ENCODE measurements around the gene JAG1. TPM values are rescaled to one million over a fixed set of nuclear protein-coding genes. Genes with fewer than 3 reads are reported as not detected.
A peak's percentile ranks its signal among the peaks of the same experiment; 100 is the strongest.

The JAG1 gene
- total RNA-seq, 1 donor, result 60.1 TPM

DNA sequence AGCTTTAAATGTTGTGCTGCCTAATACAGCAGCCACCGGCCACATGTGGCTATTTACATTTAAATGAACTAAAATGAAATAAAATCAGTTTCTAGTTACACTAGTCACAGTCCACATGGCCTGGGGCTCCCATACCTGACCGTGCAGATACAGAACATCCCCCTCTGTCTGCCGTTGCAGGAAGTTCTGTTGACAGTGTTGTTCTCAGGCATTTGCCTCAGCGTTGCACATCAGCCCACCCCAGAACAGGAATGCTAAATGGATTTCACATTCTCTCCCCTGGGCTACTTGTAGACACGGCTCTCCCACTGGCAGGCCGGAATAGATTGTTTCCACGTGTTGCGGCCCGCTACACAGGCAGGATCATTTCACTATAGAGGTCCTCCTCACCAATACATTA, 26.3 kb downstream of the JAG1 start:
- peaks cover 15% of the 10 kb centered on the region for H3K79me2 ChIP-seq (ENCODE audit: insufficient read depth, low read length)
- no peaks in the 10 kb centered on the region for H3K27me3 ChIP-seq (ENCODE audit: insufficient read depth, low read length)
- H3K4me3 ChIP-seq (ENCODE audit: insufficient read depth, low read length), result no peak overlapping the region
- no peak overlapping the region for H2AFZ ChIP-seq (ENCODE audit: low read length)
- H3K9me3 ChIP-seq (ENCODE audit: low read depth, low read length), result no peaks in the 10 kb centered on the region
- no peak for DNase-seq (ENCODE audit: insufficient read length, low spot score, missing footprints)
- H3K27ac ChIP-seq (ENCODE audit: low read depth, low read length), result peak overlapping the region; percentile 84
- peak; percentile 20 for TF ChIP-seq CTCF (IDR thresholded peaks at IDR 0.05; ENCODE audit: extremely low read depth, low read depth, low read length)
- H3K4me2 ChIP-seq (ENCODE audit: insufficient read depth, low read length), result no peak overlapping the region
- no peaks in the 10 kb centered on the region for H4K20me1 ChIP-seq (ENCODE audit: insufficient read depth, low read length)
- H3K36me3 ChIP-seq (ENCODE audit: insufficient read depth, low read length), result peaks cover 82% of the 10 kb centered on the region
- peaks cover 47% of the 10 kb centered on the region for H3K4me1 ChIP-seq (ENCODE audit: insufficient read depth, low read length)

GRCh38 chr20:10646886-10647420, 26.8 kb downstream of the JAG1 start:
- H3K4me1 ChIP-seq (ENCODE audit: insufficient read depth, low read length), result peaks cover 47% of the 10 kb centered on the region
- H4K20me1 ChIP-seq (ENCODE audit: insufficient read depth, low read length), result no peaks in the 10 kb centered on the region
- DNase-seq (ENCODE audit: insufficient read length, low spot score, missing footprints), result no peak
- no peaks in the 10 kb centered on the region for H3K27me3 ChIP-seq (ENCODE audit: insufficient read depth, low read length)
- H3K27ac ChIP-seq (ENCODE audit: low read depth, low read length), result no peak overlapping the region
- peaks cover 84% of the 10 kb centered on the region for H3K36me3 ChIP-seq (ENCODE audit: insufficient read depth, low read length)
- H3K9me3 ChIP-seq (ENCODE audit: low read depth, low read length), result no peaks in the 10 kb centered on the region
- H2AFZ ChIP-seq (ENCODE audit: low read length), result no peak overlapping the region
- peaks cover 12% of the 10 kb centered on the region for H3K79me2 ChIP-seq (ENCODE audit: insufficient read depth, low read length)
- H3K4me2 ChIP-seq (ENCODE audit: insufficient read depth, low read length), result no peak overlapping the region
- H3K4me3 ChIP-seq (ENCODE audit: insufficient read depth, low read length), result no peak overlapping the region
- TF ChIP-seq CTCF (IDR thresholded peaks at IDR 0.05; ENCODE audit: extremely low read depth, low read depth, low read length), result no peak

DNA sequence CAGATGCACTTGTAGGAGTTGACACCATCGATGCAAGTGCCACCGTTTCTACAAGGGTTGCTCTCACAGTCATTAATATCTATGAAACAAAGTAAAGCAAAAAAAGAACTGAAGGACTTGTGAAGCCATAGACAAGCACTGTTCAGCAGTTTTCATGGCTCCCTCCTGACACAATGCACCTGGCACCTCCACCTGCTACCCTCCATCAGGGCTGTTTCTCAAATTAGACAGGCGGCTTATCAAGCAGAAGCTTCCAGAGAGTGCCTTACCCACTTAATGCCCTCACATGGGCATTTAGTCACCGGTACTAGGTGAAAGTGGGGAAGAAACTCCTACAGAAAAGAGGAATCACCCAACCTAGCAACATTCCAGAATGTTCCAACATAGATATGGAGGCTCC, 27.8 kb downstream of the JAG1 start:
- Histone ChIP-seq H3K79me2 (ENCODE audit: insufficient read depth, low read length) (peaks cover 5% of the 10 kb centered on the region), H3K27ac (ENCODE audit: low read depth, low read length) (no peak overlapping the region), H3K4me3 (ENCODE audit: insufficient read depth, low read length) (no peak overlapping the region), H4K20me1 (ENCODE audit: insufficient read depth, low read length) (no peaks in the 10 kb centered on the region), H3K9me3 (ENCODE audit: low read depth, low read length) (no peaks in the 10 kb centered on the region), H3K4me2 (ENCODE audit: insufficient read depth, low read length) (no peak overlapping the region), H3K4me1 (ENCODE audit: insufficient read depth, low read length) (peaks cover 39% of the 10 kb centered on the region), H3K36me3 (ENCODE audit: insufficient read depth, low read length) (peaks cover 84% of the 10 kb centered on the region), H2AFZ (ENCODE audit: low read length) (no peak overlapping the region), H3K27me3 (ENCODE audit: insufficient read depth, low read length) (no peaks in the 10 kb centered on the region)
- no peak for TF ChIP-seq CTCF (IDR thresholded peaks at IDR 0.05; ENCODE audit: extremely low read depth, low read depth, low read length)
- no peak for DNase-seq (ENCODE audit: insufficient read length, low spot score, missing footprints)

DNA sequence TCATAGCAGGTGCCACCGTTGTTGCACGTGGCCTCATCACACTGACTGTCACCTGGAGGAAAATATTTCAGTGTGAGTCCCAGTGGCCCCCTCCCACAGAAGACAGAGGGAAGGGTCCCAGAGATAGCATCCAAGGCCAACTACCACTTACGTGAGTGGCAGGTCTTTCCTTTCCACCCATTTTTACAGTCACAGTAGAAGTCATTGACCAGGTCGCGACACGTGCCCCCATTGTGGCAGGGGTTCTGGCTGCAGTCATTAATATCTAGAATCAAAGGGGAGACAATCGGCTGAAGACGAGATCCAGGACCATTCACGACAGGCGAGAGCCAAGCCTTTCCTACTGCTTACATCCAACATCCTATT, 28.6 kb downstream of the JAG1 start:
- no peak overlapping the region for H3K4me3 ChIP-seq (ENCODE audit: insufficient read depth, low read length)
- peaks cover 84% of the 10 kb centered on the region for H3K36me3 ChIP-seq (ENCODE audit: insufficient read depth, low read length)
- no peaks in the 10 kb centered on the region for H3K9me3 ChIP-seq (ENCODE audit: low read depth, low read length)
- DNase-seq (ENCODE audit: insufficient read length, low spot score, missing footprints), result no peak
- H3K27me3 ChIP-seq (ENCODE audit: insufficient read depth, low read length), result no peaks in the 10 kb centered on the region
- peaks cover 5% of the 10 kb centered on the region for H3K79me2 ChIP-seq (ENCODE audit: insufficient read depth, low read length)
- no peak for TF ChIP-seq CTCF (IDR thresholded peaks at IDR 0.05; ENCODE audit: extremely low read depth, low read depth, low read length)
- H3K4me2 ChIP-seq (ENCODE audit: insufficient read depth, low read length), result no peak overlapping the region
- no peak overlapping the region for H2AFZ ChIP-seq (ENCODE audit: low read length)
- no peak overlapping the region for H3K27ac ChIP-seq (ENCODE audit: low read depth, low read length)
- peaks cover 37% of the 10 kb centered on the region for H3K4me1 ChIP-seq (ENCODE audit: insufficient read depth, low read length)
- no peaks in the 10 kb centered on the region for H4K20me1 ChIP-seq (ENCODE audit: insufficient read depth, low read length)

Measured in osteoblast (primary cell).